Esophagus muscularis mucosa (tissue), 4 donors: Measurements from ENCODE around the gene CDH6. TPM values are rescaled to one million over a fixed set of nuclear protein-coding genes. Genes with fewer than 3 reads are reported as not detected.

Experiments used
- DNase-seq: peaks from one replicate; pipeline ENCODE4 v3.0.0-alpha.2; 2017; ENCODE audit errors: extremely low spot score
- H3K27ac ChIP-seq, 4 donors: fragments of 200-600 bp; sonication (generic); replicated peaks in 1 of 4; 1 replicate in 3 of 4; 2 replicates in 1 of 4; pipeline ENCODE4 v1.5.1; 2016 to 2019; ENCODE audit warnings: mild to moderate bottlenecking in 1 of 4
- H3K27me3 ChIP-seq, 4 donors: fragments of 200-600 bp; sonication (generic); one replicate each; pipeline versions ENCODE4 v1.5.1 to v1.6.0; 2016 to 2019
- H3K36me3 ChIP-seq, 4 donors: fragments of 200-600 bp; sonication (generic); one replicate each; pipeline ENCODE4 v1.5.1; 2016 to 2019
- H3K4me1 ChIP-seq, 4 donors: fragments of 200-600 bp; sonication (generic); one replicate each; pipeline ENCODE4 v1.5.1; 2016 to 2019
- H3K4me3 ChIP-seq, 4 donors: fragments of 200-600 bp; sonication (generic); 1 replicate in 2 of 4; 2 replicates in 2 of 4; pipeline ENCODE4 v1.5.1; 2016 to 2019; ENCODE audit warnings: mild to moderate bottlenecking in 4 of 4, moderate library complexity in 1 of 4
- H3K9me3 ChIP-seq, 4 donors: fragments of 200-600 bp; sonication (generic); 1 replicate in 3 of 4; 2 replicates in 1 of 4; pipeline ENCODE4 v1.5.1; 2016 to 2019
- EP300 ChIP-seq: sonication (generic); formaldehyde crosslinking; IDR thresholded peaks from one replicate; pipeline ENCODE4 v1.6.1; 2017; ENCODE audit warnings: antibody characterized with exemption
- POLR2A ChIP-seq: fragments of 450-650 bp; IDR thresholded peaks from one replicate; pipeline ENCODE4 v1.6.1; 2017; ENCODE audit warnings: antibody characterized with exemption, moderate library complexity, mild to moderate bottlenecking, low read depth
- POLR2AphosphoS5 ChIP-seq, 2 donors: sonication (generic); formaldehyde crosslinking; IDR thresholded peaks; one replicate each; pipeline ENCODE4 v1.6.1; 2017; ENCODE audit warnings: antibody characterized with exemption in 2 of 2
- WGBS: methylation state at CpG from one replicate; pipeline ENCODE4 v1.1.5; 2018; 5-methylcytosine and 5-hydroxymethylcytosine counted together
- intact Hi-C: fragments of 100-400 bp; cut with DNase I; formaldehyde crosslinking; loops from one replicate; pipeline ENCODE4 v1.15.1; 2023
- total RNA-seq, 4 donors: library from RNA; depleted of rRNA; stranded (reverse); fragments of >200 nt; gene quantifications; one replicate each; pipeline versions ENCODE4 v1.1.0 to v1.2.1, GENCODE V29; 2016
- TF ChIP-seq, protein P1 (sequence below), 3 experiments: fragments of 200-600 bp in 2 of 3; fragments of 450-650 bp in 1 of 3; sonication (generic) in 2 of 3; IDR thresholded peaks; one replicate each; pipeline ENCODE4 v1.5.1; 2017 to 2019; ENCODE audit warnings: antibody characterized with exemption in 3 of 3, mild to moderate bottlenecking in 2 of 3, moderate library complexity in 1 of 3

CDH6 gene
- total RNA-seq, 4 donors from 2014 or later, result 0.83 to 5.3 (median 3.9) TPM

- intact Hi-C loops, result no loop called here
- peaks cover 0 to 3% (median 0%) of the 10 kb centered on the region in 4 donors for H3K27me3 ChIP-seq
Measured at GRCh38 chr5:31273631-31274378, 80.3 kb downstream of the CDH6 start.

DNA sequence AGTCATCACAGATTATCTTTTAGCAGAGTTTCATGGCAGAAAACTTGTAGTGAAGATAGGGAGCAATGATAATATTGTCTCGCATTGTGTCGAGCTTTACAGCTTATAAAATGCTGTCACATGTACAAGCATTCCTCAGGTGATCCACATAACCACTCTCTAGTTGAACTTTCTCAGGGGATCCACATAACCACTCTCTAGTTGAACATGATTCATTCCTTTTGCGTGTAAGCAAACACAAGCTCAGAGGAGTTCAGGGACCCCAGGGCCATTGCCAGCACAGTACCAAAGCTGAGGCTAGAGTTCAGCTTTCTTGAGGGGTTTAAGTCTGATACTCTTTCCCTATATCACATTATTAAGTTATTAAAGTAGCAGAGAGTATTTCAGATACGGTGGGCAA, 86.7 kb downstream of the CDH6 start:
- no peak for DNase-seq
- H3K36me3 ChIP-seq, result no peaks in the 10 kb centered on the region
- intact Hi-C loops, result no loop called here
- no peak overlapping the region for H3K4me3 ChIP-seq
- no peak overlapping the region for H3K27ac ChIP-seq
- H3K27me3 ChIP-seq, result no peaks in the 10 kb centered on the region
- TF ChIP-seq, protein P1, sequence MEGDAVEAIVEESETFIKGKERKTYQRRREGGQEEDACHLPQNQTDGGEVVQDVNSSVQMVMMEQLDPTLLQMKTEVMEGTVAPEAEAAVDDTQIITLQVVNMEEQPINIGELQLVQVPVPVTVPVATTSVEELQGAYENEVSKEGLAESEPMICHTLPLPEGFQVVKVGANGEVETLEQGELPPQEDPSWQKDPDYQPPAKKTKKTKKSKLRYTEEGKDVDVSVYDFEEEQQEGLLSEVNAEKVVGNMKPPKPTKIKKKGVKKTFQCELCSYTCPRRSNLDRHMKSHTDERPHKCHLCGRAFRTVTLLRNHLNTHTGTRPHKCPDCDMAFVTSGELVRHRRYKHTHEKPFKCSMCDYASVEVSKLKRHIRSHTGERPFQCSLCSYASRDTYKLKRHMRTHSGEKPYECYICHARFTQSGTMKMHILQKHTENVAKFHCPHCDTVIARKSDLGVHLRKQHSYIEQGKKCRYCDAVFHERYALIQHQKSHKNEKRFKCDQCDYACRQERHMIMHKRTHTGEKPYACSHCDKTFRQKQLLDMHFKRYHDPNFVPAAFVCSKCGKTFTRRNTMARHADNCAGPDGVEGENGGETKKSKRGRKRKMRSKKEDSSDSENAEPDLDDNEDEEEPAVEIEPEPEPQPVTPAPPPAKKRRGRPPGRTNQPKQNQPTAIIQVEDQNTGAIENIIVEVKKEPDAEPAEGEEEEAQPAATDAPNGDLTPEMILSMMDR (IDR thresholded peaks at IDR 0.05), result no peak
- TF ChIP-seq POLR2A (no peak), POLR2AphosphoS5 (IDR thresholded peaks at IDR 0.05) (no peak), EP300 (no peak)
- 86% methylated on average over 4 of the region's 4 CpGs for WGBS
- no peaks in the 10 kb centered on the region for H3K4me1 ChIP-seq
- H3K9me3 ChIP-seq, result no peaks in the 10 kb centered on the region

More at GRCh38 chr5:31273631-31274378, 80.3 kb downstream of the CDH6 start:
- H3K9me3 ChIP-seq, result no peaks in the 10 kb centered on the region
- H3K4me3 ChIP-seq, result peak overlapping the region; percentile 26 to 48 (median 34)
- DNase-seq, result no peak
- WGBS, result 68% methylated on average over 8 of the region's 8 CpGs
- no peak for TF ChIP-seq POLR2A
- H3K27ac ChIP-seq, result peak overlapping the region in 3 of 4 donors; percentile 6 to 35 (median 11)
- no peaks in the 10 kb centered on the region for H3K36me3 ChIP-seq
- no peaks in the 10 kb centered on the region for H3K4me1 ChIP-seq

DNA sequence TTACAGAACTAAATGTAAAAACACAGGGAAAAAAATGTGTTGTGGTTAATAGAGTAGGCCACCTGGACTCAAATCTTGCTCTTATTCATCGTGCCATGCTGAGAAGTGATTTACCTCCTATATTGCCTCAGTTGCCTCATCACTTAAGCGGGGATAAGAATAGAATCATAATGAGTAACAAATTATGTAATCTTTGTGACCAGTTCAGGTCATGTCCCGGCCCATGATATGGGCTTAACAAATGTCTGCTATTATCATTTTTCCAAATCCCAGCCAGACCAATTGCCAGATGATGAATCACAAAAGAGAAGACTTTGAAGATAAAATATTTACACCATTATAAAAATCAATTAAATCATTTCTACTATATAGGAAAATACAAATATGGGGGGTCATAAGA, 89.8 kb downstream of the CDH6 start:
- no peak for TF ChIP-seq POLR2A
- TF ChIP-seq POLR2AphosphoS5 (IDR thresholded peaks at IDR 0.05), result no peak
- no peak for TF ChIP-seq EP300
- TF ChIP-seq, protein P1 (IDR thresholded peaks at IDR 0.05), result no peak
- H3K4me1 ChIP-seq, result no peaks in the 10 kb centered on the region
- no peaks in the 10 kb centered on the region for H3K36me3 ChIP-seq
- no peaks in the 10 kb centered on the region for H3K9me3 ChIP-seq
- no peak overlapping the region for H3K27ac ChIP-seq
- WGBS, result 57% methylated on average over 3 of the region's 3 CpGs
- no peak for DNase-seq
- H3K4me3 ChIP-seq, result no peak overlapping the region
- intact Hi-C loops, result no loop called here
- H3K27me3 ChIP-seq, result no peaks in the 10 kb centered on the region

DNA sequence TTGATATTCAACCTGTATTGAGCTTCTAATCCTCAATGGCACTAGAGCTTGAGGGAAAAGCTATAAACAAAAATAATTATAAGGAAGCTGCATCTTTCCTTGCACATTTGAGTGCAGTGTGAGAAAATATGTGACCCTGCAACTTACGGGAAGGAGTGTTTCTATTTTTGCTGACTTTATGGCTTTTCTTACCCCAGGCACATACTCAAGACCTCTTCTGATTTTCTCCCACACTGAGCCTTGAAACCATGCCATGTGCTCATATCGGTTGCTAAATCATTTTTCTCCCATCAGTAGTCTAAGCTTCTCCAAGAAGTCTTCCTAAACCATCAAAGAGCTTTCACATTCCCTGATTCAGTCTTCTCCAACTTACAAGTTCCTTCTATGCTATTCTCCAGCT, 91.5 kb downstream of the CDH6 start:
- Histone ChIP-seq H3K4me1 (no peaks in the 10 kb centered on the region), H3K27ac (no peak overlapping the region), H3K36me3 (no peaks in the 10 kb centered on the region), H3K4me3 (no peak overlapping the region), H3K27me3 (no peaks in the 10 kb centered on the region), H3K9me3 (no peaks in the 10 kb centered on the region)
- intact Hi-C loops, result no loop called here
- no peak for DNase-seq
- TF ChIP-seq, protein P1 (IDR thresholded peaks at IDR 0.05), result no peak
- no peak for TF ChIP-seq POLR2A
- WGBS, result 65% methylated on average over 2 of the region's 2 CpGs

DNA sequence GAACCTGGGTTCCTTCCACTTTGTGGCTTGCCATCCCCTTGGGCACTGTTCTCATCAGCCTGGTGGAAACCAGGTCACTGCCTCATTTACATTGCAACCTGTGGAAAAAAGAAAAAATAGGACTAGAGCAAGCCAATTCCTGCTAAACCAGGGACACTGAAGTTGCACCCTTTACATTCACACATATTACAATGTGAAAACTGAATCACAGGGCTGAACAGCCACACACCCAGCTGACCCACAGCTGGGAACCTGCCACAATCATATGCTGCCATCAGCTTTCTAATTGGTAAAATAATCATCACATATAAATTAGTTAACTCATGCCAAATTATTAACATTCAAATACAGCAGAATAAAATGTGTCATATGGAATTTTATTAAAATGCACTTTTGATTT, 94.5 kb downstream of the CDH6 start:
- Histone ChIP-seq H3K9me3 (no peaks in the 10 kb centered on the region), H3K4me1 (no peaks in the 10 kb centered on the region), H3K27me3 (no peaks in the 10 kb centered on the region), H3K36me3 (no peaks in the 10 kb centered on the region), H3K4me3 (no peak overlapping the region), H3K27ac (no peak overlapping the region)
- TF ChIP-seq POLR2A (no peak), EP300 (no peak)
- intact Hi-C loops, result no loop called here
- DNase-seq, result no peak

GRCh38 chr5:31289429-31289828, 95.9 kb downstream of the CDH6 start:
- no peak for TF ChIP-seq POLR2A
- TF ChIP-seq, protein P1 (IDR thresholded peaks at IDR 0.05), result no peak
- Histone ChIP-seq H3K4me1 (no peaks in the 10 kb centered on the region), H3K27ac (no peak overlapping the region), H3K27me3 (no peaks in the 10 kb centered on the region), H3K9me3 (no peaks in the 10 kb centered on the region), H3K4me3 (no peak overlapping the region), H3K36me3 (no peaks in the 10 kb centered on the region)
- no peak for DNase-seq
- 83% methylated on average over 3 of the region's 3 CpGs for WGBS
- intact Hi-C loops, result no loop called here
